Measurements from ENCODE around the gene RUNX2.

GRCh38 chr6:45591890-45592289 lies 263.8 kb downstream of the RUNX2 start:
- no peak for TF ChIP-seq EZH2phosphoT487 (IDR thresholded peaks at IDR 0.05; ENCODE audit: unreplicated experiment)
- TF ChIP-seq EZH2 (IDR thresholded peaks at IDR 0.05; ENCODE audit: low read depth, unreplicated experiment): no peak
- no peak for TF ChIP-seq CTCF (conservative IDR thresholded peaks at IDR 0.05; ENCODE audit: low read depth in 2 of 2)
- no peak for TF ChIP-seq POLR2AphosphoS5 (IDR thresholded peaks at IDR 0.05; ENCODE audit: low read depth)
